GM21619 (cell line): ENCODE data around the gene ZNF496.
"Not testable (repeated sequence)": the region's sequence is repeated elsewhere in the genome, so short reads cannot be mapped to it uniquely, and the experiment has no call there.

Source experiments
- ATAC-seq: cut with Tn5 transposase; IDR thresholded peaks from one replicate; pipeline ENCODE4 v1.9.1; 2021; ENCODE audit not compliant: unreplicated experiment

ZNF496 gene

DNA sequence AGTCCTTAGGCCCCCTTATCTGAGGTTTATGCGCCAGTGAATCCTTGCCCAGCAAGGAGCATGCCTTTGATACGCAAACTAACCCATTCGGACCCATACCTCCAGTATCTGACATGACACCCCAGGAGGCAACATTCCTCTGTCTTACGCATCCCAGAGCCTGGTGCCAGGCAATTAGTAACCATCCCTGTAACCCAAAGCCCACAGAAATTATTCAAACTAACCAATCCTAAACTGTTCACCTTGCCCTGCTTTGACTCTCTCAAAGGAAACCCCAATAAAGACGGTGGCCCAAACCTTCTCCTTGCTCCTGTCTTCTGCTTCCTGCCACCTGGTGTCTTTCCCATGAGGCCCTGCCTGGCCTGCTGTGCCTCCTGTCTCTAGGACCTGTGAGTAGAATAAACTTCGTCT, 36.4 kb downstream of the ZNF496 start:
- no peak for ATAC-seq

GRCh38 chr1:247294282-247294681, 37.4 kb downstream of the ZNF496 start:
- ATAC-seq: no peak

- no peak for ATAC-seq
These were observed 38.6 kb downstream of the ZNF496 start for GRCh38 chr1:247293047-247293446.

DNA sequence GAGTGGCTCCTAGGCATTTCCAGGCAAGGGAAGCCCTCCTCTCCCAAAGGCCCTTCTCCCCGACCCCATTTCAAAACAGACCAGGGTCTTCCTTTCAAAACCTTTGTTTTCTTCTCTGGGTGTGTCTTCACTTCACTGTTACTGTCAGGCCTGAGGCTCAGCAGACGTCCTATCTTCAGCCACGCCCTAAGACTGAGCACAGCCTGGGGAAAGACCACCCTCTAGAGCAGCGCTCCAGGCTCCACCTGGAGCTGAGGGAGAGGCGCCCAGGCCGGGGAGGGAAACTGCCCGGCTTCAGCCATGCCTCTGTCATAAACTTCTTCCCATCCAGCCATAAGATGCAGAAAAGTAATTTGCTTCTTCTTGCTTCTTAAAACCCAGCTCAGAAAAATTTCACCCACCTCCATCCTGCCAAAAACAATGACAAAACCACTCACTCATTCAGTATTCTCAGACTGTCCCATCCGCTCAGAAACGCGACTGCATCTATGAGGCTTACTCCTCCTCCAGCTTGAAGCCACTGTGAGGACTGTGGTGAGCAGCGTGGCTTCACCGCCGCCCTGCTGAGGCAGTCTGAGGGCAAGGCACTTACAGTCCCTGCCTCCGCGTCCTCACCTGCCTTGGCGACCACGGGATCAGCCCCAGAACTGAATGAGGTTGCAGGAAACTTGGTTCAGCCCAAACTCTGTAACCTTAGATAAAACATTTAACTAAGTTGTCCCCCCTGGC, 39.7 kb downstream of the ZNF496 start:
- ATAC-seq: no peak

DNA sequence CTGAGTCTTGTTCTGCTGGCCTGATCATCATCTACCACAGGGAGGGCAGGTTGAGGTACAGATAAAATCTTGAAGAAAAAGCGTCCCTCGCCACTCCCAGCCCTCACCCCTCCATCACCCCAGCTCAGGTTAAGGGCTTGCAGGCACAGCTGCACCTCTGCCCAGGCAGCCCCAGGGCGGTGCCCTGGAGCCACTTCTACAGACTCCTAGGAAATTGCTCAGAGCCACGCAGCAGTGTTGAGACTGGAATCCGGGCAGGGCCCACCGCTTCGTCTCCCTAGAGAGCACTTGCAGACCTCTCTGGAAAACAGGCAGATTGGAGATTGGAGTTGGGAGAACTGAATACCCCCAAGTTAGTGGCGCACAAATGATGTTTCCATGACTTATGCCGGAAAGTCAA, 40.5 kb downstream of the ZNF496 start:
- ATAC-seq: no peak

DNA sequence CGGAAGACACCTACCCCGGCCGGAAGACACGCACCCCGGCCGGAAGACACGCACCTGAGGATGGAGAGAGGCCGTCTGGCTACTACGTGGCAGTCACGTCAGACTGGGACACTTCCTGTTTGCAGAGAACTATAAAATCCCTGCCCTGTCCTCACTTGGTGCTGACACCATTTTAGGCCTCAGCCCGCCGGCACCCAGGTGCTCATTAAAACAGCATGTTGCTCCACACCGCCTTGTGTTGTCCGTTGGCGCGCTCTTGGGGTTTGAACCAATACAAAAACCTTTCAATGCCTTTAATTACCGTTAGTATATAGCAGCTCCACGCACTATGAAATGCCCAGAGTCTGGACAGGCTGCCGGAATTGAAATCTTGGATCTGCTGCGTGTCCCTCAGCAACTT, 41.1 kb downstream of the ZNF496 start:
- ATAC-seq: no peak

DNA sequence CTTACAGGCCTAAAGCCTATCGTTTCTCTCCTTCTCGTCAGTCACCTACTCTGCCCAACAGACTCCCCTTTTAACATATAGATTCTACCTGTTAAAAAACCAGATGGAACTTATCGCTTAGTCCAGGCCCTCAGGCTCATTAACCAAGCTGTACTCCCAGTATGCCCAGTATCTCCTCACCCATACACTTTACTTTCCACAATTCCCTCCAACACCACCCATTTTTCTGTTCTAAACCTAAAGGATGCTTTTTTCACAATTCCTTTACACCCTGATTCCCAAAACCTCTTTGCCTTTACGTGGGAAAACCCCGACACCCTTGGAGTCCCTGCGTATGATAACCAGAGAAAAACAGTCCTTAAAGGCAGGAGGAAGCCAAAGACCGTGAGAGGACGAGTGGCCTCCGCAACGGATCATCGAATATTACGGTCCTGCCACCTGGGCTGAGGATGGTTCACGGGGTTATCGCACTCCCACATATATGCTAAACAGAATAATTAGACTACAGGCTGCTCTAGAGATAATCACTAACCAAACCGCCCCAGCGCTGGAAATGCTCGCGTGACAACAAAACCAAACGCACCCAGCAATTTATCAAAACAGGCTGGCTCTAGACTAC, 42.3 kb downstream of the ZNF496 start:
- not testable (repeated sequence) for ATAC-seq

- no peak for ATAC-seq
These were observed 43.3 kb downstream of the ZNF496 start for GRCh38 chr1:247288341-247288740.

- no peak for ATAC-seq
These were observed 44.2 kb downstream of the ZNF496 start for GRCh38 chr1:247287460-247287859.

- ATAC-seq: no peak
These were observed 45.5 kb downstream of the ZNF496 start for GRCh38 chr1:247286134-247286670.

DNA sequence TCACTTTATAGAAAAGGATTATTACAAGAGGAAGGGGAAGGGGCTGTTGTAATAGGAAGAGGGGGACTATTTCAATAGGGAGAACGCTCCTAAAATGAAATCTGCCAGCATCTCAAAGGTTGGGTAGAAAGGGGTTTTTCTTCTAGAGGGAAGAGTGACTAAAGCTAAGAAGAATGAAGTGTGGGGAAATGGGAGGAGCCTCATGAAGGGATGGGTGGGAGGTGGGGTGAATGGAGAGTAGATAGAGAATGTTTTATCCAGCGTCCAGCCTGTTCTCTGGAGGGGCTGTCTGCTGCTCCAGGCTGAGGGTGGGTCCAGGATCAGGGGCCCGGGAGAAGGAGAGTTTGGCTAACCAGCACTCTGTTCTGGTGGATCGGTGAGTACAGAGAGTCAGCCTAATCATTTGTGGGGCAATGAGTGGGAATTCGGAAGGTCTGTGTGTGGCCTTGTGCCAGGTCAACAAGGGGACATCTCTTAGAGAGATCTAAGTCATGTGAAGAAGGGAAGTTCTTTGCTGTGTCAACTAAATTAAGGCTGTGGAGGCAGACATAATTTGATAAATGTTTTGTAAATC, 50.6 kb downstream of the ZNF496 start:
- no peak for ATAC-seq

GRCh38 chr1:247277191-247277590, 54.5 kb downstream of the ZNF496 start:
- no peak for ATAC-seq

DNA sequence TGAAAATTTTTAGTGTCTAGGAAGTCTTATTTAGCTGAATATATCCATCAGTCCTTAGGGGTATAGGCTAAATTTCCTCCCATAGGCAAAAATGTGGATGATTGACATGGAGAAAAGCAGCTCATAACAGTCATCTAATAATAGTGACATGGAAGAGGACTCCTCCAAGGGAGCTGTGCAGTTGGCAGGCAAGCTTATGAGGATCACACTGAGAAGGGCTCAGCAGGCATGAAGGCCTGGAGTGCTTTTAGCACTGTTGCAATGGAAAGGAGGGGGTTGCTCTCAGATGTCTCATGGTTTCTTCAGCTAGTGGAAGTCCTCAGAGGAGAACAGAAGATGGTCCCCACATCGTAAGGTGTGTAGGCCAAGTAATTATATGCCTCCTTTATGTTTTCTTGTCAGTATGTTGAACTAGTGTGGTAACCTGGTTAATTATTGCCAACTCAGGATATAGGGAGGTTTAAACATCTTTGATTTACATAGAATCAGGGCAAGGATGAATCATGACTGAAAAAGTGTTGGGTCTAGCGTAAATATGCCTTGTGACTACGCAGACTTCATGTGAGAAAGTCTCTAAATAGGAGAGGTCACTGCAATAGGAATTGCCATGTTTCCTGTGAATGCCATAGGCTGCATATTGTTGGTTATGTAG, 56.9 kb downstream of the ZNF496 start:
- ATAC-seq: no peak

DNA sequence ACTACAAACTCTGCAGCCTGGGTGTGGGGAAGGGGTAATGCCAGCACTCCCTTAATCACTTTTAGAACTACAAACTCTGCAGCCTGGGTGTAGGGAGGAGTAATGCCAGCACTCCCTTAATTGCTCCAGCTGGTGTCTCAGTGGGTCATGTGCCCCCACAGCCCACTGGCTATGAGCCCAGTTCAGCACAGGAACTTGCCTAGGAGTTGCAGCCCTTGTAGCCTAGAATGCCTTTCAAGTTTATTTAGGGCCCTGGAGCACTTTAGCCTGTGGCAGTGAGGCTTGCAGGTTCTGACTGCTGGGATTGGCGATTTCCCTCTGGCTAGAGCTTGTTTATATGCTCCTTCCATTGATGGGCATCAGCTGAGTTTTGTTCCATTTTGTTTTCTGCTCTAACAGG, 58.7 kb downstream of the ZNF496 start:
- no peak for ATAC-seq

DNA sequence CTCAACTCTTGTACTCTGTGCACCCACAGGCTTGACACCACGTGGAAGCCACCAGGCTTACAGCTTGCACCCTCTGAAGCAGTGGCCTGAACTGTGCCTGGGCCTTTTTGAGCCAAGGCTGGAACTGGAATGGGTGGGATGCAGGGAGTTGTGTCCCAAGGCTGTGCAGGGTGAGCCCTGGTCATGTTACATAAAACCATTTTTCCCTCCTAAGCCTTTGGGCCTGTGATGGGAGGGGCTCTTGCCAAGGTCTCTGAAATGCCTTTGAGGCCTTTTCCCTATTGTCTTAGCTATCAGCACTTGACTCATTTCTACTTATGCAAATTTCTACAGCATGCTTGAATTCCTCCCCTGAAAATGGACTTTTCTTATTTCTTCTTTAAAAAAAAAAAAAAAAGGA, 61.7 kb downstream of the ZNF496 start:
- ATAC-seq: no peak

- ATAC-seq: no peak
These were observed 62.5 kb downstream of the ZNF496 start for GRCh38 chr1:247269133-247269532.

DNA sequence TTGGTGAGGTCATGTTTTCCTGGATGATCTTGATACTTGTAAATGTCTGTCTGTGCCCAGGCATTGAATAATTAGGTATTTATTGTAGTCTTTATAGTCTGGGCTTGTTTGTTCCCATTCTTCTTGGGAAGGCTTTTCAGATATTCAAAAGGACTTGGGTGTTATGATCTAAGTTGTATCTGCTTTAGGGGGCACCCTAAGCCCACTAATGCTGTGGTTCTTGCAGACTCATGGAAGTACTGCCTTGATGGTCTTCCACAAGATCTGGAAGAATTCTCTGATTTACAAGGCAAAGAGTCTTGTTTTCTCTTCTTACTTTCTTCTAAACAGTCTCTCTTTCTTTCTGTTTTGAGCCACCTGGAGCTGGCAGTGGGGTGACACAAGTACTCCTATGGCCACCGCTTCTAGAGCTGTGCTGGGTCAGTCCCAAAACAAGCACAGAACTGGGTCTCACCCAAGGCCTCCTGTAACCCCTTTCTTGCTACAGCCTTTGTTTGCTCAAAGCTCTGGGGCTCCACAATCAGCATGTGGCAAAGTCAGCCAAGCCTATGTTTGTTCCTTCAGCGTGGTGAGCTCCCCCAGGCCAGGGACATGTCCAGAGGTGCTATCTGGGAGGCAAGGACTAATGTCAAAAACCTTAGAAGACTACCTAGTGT, 63.1 kb downstream of the ZNF496 start:
- ATAC-seq: no peak

GRCh38 chr1:247266053-247266452, 65.6 kb downstream of the ZNF496 start:
- no peak for ATAC-seq

GRCh38 chr1:247255772-247256171, 75.9 kb downstream of the ZNF496 start, which contains the start of gene VN1R5:
VN1R5 (plus strand) TSS chr1:247256072.
- not testable (repeated sequence) for ATAC-seq

- ATAC-seq: no peak
These were observed 84.1 kb downstream of the ZNF496 start for GRCh38 chr1:247247568-247247967.
